A673 (cell line): ENCODE data around the gene RNF10.

Experiments
- EZH2 ChIP-seq: fragments of 200-600 bp; sonication (generic); IDR thresholded peaks from 2 replicates; pipeline ENCODE4 v1.6.1; 2017; ENCODE audit warnings: borderline replicate concordance, low read depth, mild to moderate bottlenecking, mixed read lengths, antibody characterized with exemption, low read length; ENCODE audit not compliant: poor library complexity, severe bottlenecking
- TF ChIP-seq, protein P1 (sequence below): fragments of 300-800, 200-600 bp; sonication (generic); conservative IDR thresholded peaks from 2 replicates; pipeline ENCODE4 v1.5.1; 2017; ENCODE audit warnings: low read depth, mild to moderate bottlenecking, antibody characterized with exemption, low read length, moderate library complexity, mixed read lengths

DNA sequence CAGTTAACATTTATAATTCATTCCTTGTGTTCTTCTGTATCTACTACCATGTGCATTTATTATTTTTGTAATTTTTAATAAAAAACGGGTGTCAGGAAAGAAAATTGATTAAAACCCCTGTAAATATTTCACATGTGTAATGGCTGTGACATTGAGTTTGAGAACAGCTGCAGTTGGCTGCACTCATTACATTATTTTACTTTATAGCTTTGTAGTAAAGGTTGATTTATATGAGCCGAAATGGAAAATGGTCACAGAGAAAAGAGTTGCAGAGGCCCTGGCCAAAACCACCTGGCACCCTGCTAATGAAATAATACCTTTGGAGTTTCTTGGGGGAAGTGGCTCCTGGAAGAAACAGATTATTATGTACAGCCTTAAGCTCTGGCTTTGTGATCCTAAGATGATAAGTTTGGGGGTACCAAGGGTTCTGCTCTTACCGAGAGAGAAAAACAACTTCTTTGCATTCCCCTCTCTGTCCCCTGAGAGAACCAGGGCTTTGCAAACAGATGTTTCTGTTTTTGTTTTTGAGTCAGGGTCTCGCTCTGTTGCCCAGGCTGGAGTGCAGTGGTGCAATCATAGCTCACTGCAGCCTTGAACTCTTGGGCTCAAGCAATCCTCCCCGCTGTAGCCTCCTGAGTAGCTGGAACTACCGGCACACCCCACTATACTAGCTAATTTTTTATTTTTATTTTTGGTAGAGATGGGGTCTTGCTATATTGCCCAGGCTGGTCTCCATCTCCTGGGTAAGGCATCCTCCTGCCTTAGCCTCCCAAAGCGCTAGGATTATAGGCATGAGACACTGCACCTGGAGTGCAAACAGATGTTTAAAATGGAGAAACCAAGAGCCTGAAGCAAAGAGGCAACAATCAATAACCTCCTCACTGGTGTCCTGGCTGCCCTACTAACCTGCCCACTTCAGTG, 47.9 kb upstream of the RNF10 start:
- TF ChIP-seq, protein P1, sequence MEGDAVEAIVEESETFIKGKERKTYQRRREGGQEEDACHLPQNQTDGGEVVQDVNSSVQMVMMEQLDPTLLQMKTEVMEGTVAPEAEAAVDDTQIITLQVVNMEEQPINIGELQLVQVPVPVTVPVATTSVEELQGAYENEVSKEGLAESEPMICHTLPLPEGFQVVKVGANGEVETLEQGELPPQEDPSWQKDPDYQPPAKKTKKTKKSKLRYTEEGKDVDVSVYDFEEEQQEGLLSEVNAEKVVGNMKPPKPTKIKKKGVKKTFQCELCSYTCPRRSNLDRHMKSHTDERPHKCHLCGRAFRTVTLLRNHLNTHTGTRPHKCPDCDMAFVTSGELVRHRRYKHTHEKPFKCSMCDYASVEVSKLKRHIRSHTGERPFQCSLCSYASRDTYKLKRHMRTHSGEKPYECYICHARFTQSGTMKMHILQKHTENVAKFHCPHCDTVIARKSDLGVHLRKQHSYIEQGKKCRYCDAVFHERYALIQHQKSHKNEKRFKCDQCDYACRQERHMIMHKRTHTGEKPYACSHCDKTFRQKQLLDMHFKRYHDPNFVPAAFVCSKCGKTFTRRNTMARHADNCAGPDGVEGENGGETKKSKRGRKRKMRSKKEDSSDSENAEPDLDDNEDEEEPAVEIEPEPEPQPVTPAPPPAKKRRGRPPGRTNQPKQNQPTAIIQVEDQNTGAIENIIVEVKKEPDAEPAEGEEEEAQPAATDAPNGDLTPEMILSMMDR = no peak
- no peak for TF ChIP-seq EZH2
